PFSK-1 (cell line): ENCODE measurements around the gene RYR1.

ENCODE experiments used
- POLR2AphosphoS5 ChIP-seq: IDR thresholded peaks from 2 replicates; pipeline ENCODE4 v1.6.1; 2012; ENCODE audit warnings: low read depth, mild to moderate bottlenecking, control low read depth, low read length, moderate library complexity
- REST ChIP-seq, 2 experiments: IDR thresholded peaks; 2 replicates each; pipeline versions ENCODE4 v1.6.1 to v1.8.0; 2011 to 2012; ENCODE audit warnings: low read depth in 2 of 2, low read length in 2 of 2, control low read depth in 1 of 2, inconsistent platforms in 1 of 2, mild to moderate bottlenecking in 1 of 2, moderate library complexity in 1 of 2; ENCODE audit not compliant: insufficient read depth in 1 of 2
- TAF1 ChIP-seq: IDR thresholded peaks from 2 replicates; pipeline ENCODE4 v1.6.1; 2012; ENCODE audit warnings: low read length, control low read depth, borderline replicate concordance; ENCODE audit not compliant: insufficient read depth

GRCh38 chr19:38424272-38424671 lies 9.2 kb upstream of the RYR1 start:
- TF ChIP-seq TAF1 (no peak), POLR2AphosphoS5 (no peak), REST (IDR thresholded peaks at IDR 0.05; ENCODE audit: insufficient read depth in 1 of 2, low read depth in 2 of 2, low read length in 2 of 2) (no peak)
